ENCODE data around the gene C21orf58. TPM values are rescaled to one million over a fixed set of nuclear protein-coding genes. Genes with fewer than 3 reads are reported as not detected.

The C21orf58 gene
- total RNA-seq: 2.0 and 5.7 TPM in 2 replicates

GRCh38 chr21:46323710-46324389, at the start of gene C21orf58, which contains the start of gene PCNT:
Gene C21orf58 (minus strand): TSS chr21:46323870. CDS start chr21:46322738, 1,132 bp downstream.
Gene PCNT (plus strand): TSS chr21:46324156. CDS start chr21:46324229, 73 bp downstream.

GRCh38 chr21:46285761-46286647, 37.7 kb downstream of the C21orf58 start, which contains the start of gene YBEY:
Gene YBEY (plus strand): TSS chr21:46286342. CDS start chr21:46286914, 572 bp downstream.

GRCh38 chr21:46285206-46285661, 38.4 kb downstream of the C21orf58 start, which contains the start of gene MCM3AP:
Gene MCM3AP (minus strand): TSS chr21:46285611. CDS start chr21:46285286, 325 bp downstream.

Other genes with a start within 250 kb of the C21orf58 start
- gene COL6A2, start 225.8 kb downstream of the C21orf58 start, total RNA-seq: 746 and 794 TPM in 2 replicates
- gene FTCD, start 168.3 kb downstream of the C21orf58 start, total RNA-seq: not detected in 2 replicates
- gene SPATC1L, start 139.4 kb downstream of the C21orf58 start, total RNA-seq: 44.7 and 47.3 TPM in 2 replicates
- gene LSS, start 95.1 kb downstream of the C21orf58 start, total RNA-seq: 195 and 259 TPM in 2 replicates
- 67.3 and 71.8 TPM in 2 replicates for gene MCM3AP, start 38.3 kb downstream of the C21orf58 start, total RNA-seq
- 24.6 and 30.3 TPM in 2 replicates for gene YBEY, start 37.5 kb downstream of the C21orf58 start, total RNA-seq
- gene PCNT, start 286 bp upstream of the C21orf58 start, total RNA-seq: 8.3 and 14.1 TPM in 2 replicates
- gene DIP2A, start 135.0 kb upstream of the C21orf58 start, total RNA-seq: 17.6 and 19.7 TPM in 2 replicates

Data from myometrial cell (primary cell).